ENCODE data around the gene FBXO30. TPM values are rescaled to one million over a fixed set of nuclear protein-coding genes. Genes with fewer than 3 reads are reported as not detected.

FBXO30 gene
- total and polyA plus RNA-seq, 9 of the 15 experiments (the other 6 are each of a cell fraction or from before 2014, with no cell fraction given) = 3.6 to 12.8 (median 7.1) TPM

- TF ChIP-seq SRF (CRISPR knock-in tag; IDR thresholded peaks at IDR 0.05) (peak in 1 of 2 experiments; percentile 87; a peak in 2 of 4 replicates), ZBTB33 (CRISPR knock-in tag; IDR thresholded peaks at IDR 0.05) (no peak), KDM5B (IDR thresholded peaks at IDR 0.05; ENCODE audit: insufficient replicate concordance, low read depth, low read length) (no peak), MLX (CRISPR knock-in tag; conservative IDR thresholded peaks at IDR 0.05) (0 out of 4 replicates have a peak, but pooled peaks of 1 of the 2 experiments have one; percentile 70), NR4A1 (CRISPR knock-in tag; IDR thresholded peaks at IDR 0.05) (no peak), NR4A1 (tag; IDR thresholded peaks at IDR 0.05) (peak; percentile 69; the same call in 1 of the 2 replicates), TBP (optimal IDR thresholded peaks at IDR 0.05; ENCODE audit: low read depth, low read length) (peak; percentile 69), MCM2 (IDR thresholded peaks at IDR 0.05; ENCODE audit: low read depth) (no peak), KDM4B (IDR thresholded peaks at IDR 0.05; ENCODE audit: borderline replicate concordance in 2 of 2, low read depth in 1 of 2) (no peak), ELF4 (CRISPR knock-in tag; IDR thresholded peaks at IDR 0.05) (no peak), PCBP2 (IDR thresholded peaks at IDR 0.05; ENCODE audit: low read depth, low read length, poor library complexity, severe bottlenecking) (no peak), SRSF9 (IDR thresholded peaks at IDR 0.05; ENCODE audit: borderline replicate concordance, low read depth, low read length) (no peak), ZBTB2 (IDR thresholded peaks at IDR 0.05) (no peak), HDAC6 (IDR thresholded peaks at IDR 0.05; ENCODE audit: low read depth, low read length) (no peak), CUX1 (CRISPR knock-in tag; IDR thresholded peaks at IDR 0.05) (no peak), ELK1 (CRISPR knock-in tag; IDR thresholded peaks at IDR 0.05) (no peak)
Observed at GRCh38 chr6:145814035-145814500, 527 bp downstream of the FBXO30 start (continued).

Data from K562 (cell line).